HG03575 (cell line): ENCODE measurements around the gene ITGA7.
A peak's percentile ranks its signal among the peaks of the same experiment; 100 is the strongest.

Source experiments
- ATAC-seq: cut with Tn5 transposase; IDR thresholded peaks from one replicate; pipeline ENCODE4 v1.9.1; 2021; ENCODE audit not compliant: unreplicated experiment, insufficient number of reproducible peaks, low FRiP score; ENCODE audit errors: extremely low read depth

The ITGA7 gene

GRCh38 chr12:55707841-55708694, at the start of gene ITGA7:
Gene ITGA7 (minus strand): TSS chr12:55707904. CDS start chr12:55707682, 222 bp downstream.
- ATAC-seq = no peak

- no peak for ATAC-seq
These were observed 47.5 kb upstream of the ITGA7 start for GRCh38 chr12:55755246-55755645.

GRCh38 chr12:55748230-55748993, 40.7 kb upstream of the ITGA7 start:
- ATAC-seq = no peak

GRCh38 chr12:55746913-55747231, 39.2 kb upstream of the ITGA7 start:
- no peak for ATAC-seq

- no peak for ATAC-seq
These were observed 38.6 kb upstream of the ITGA7 start for GRCh38 chr12:55746174-55746912.

GRCh38 chr12:55745361-55746173, 37.9 kb upstream of the ITGA7 start:
- ATAC-seq = no peak

GRCh38 chr12:55744340-55745030, 36.8 kb upstream of the ITGA7 start:
- no peak for ATAC-seq

- no peak for ATAC-seq
These were observed 36.0 kb upstream of the ITGA7 start for GRCh38 chr12:55743406-55744339.

GRCh38 chr12:55742719-55743405, 35.2 kb upstream of the ITGA7 start, which contains the start of gene GDF11:
Gene GDF11 (plus strand): TSS chr12:55743122. CDS start chr12:55743317, 195 bp downstream.
- no peak for ATAC-seq

- no peak for ATAC-seq
These were observed 34.4 kb upstream of the ITGA7 start for GRCh38 chr12:55741931-55742680.

GRCh38 chr12:55739025-55739378, 31.3 kb upstream of the ITGA7 start:
- no peak for ATAC-seq

- ATAC-seq = peak; percentile 62
These were observed 30.7 kb upstream of the ITGA7 start for GRCh38 chr12:55738123-55739024.

- ATAC-seq = no peak
These were observed 29.9 kb upstream of the ITGA7 start for GRCh38 chr12:55737581-55738122.

GRCh38 chr12:55736780-55737580, 29.3 kb upstream of the ITGA7 start:
- no peak for ATAC-seq
